Common myeloid progenitor, CD34-positive (primary cell): Measurements from ENCODE around the gene HLA-DQA1.
"Not testable (repeated sequence)": the region's sequence is repeated elsewhere in the genome, so short reads cannot be mapped to it uniquely, and the experiment has no call there.

Experiments
- CTCF ChIA-PET: fragments of 350-600 bp; sonication (Branson Sonifier 250); formaldehyde crosslinking; loops from one replicate; lab custom pipeline; 2021; ENCODE audit warnings: antibody characterized with exemption; lab: Charles Lee
- POLR2A ChIA-PET: fragments of 350-600 bp; sonication (Branson Sonifier 250); formaldehyde crosslinking; loops from one replicate; lab custom pipeline; 2021; ENCODE audit warnings: antibody characterized with exemption; lab: Charles Lee
- DNase-seq, 3 donors: peaks; one replicate each; pipeline versions ENCODE4 v3.0.0 to v3.0.0-alpha.2; 2013
- H3K27ac ChIP-seq, 2 experiments: 1 replicate in 1 of 2; 2 replicates in 1 of 2; pipeline ENCODE4 v1.7.0; 2013; ENCODE audit warnings: inconsistent platforms in 2 of 2, low read length in 2 of 2, mild to moderate bottlenecking in 2 of 2, low read depth in 1 of 2, moderate library complexity in 1 of 2; ENCODE audit not compliant: severe bottlenecking in 2 of 2, insufficient read depth in 1 of 2, poor library complexity in 1 of 2
- H3K27me3 ChIP-seq, 5 experiments: replicated peaks in 2 of 5; 1 replicate in 3 of 5; 2 replicates in 2 of 5; pipeline versions ENCODE4 v1.6.1 to v1.7.0; 2013; ENCODE audit warnings: low read length in 4 of 5, mild to moderate bottlenecking in 2 of 5, moderate library complexity in 2 of 5, inconsistent platforms in 1 of 5; ENCODE audit not compliant: insufficient read depth in 5 of 5, control insufficient read depth in 4 of 5
- H3K36me3 ChIP-seq, 4 experiments: 1 replicate in 2 of 4; 2 replicates in 2 of 4; pipeline versions ENCODE4 v1.6.1 to v1.7.0; 2013; ENCODE audit warnings: low read length in 3 of 4, control low read depth in 1 of 4, mild to moderate bottlenecking in 1 of 4; ENCODE audit not compliant: control insufficient read depth in 4 of 4, insufficient read depth in 4 of 4
- H3K4me1 ChIP-seq, 4 experiments: 1 replicate in 3 of 4; 2 replicates in 1 of 4; pipeline versions ENCODE4 v1.6.1 to v1.7.1; 2013; ENCODE audit warnings: low read length in 3 of 4, mild to moderate bottlenecking in 3 of 4, control low read depth in 1 of 4, inconsistent platforms in 1 of 4, moderate library complexity in 1 of 4; ENCODE audit not compliant: control insufficient read depth in 4 of 4, insufficient read depth in 4 of 4; ENCODE audit errors: control extremely low read depth in 1 of 4
- H3K4me3 ChIP-seq, 7 experiments: 1 replicate in 4 of 7; 2 replicates in 3 of 7; pipeline versions ENCODE4 v1.5.1 to v1.7.0; 2013; ENCODE audit warnings: mild to moderate bottlenecking in 7 of 7, low read length in 6 of 7, moderate library complexity in 6 of 7, inconsistent platforms in 2 of 7, low read depth in 2 of 7, control low read depth in 1 of 7; ENCODE audit not compliant: insufficient read depth in 4 of 7, control insufficient read depth in 1 of 7; ENCODE audit errors: extremely low read depth in 1 of 7
- H3K9me3 ChIP-seq, 5 experiments: 1 replicate in 4 of 5; 2 replicates in 1 of 5; pipeline versions ENCODE4 v1.6.1 to v1.7.1; 2013; ENCODE audit warnings: low read length in 4 of 5, mild to moderate bottlenecking in 2 of 5, inconsistent platforms in 1 of 5, low read depth in 1 of 5, moderate library complexity in 1 of 5; ENCODE audit not compliant: control insufficient read depth in 4 of 5, insufficient read depth in 2 of 5; ENCODE audit errors: control extremely low read depth in 1 of 5
- WGBS: methylation state at CpG from one replicate; pipeline ENCODE4 v1.1.5; 2013; ENCODE audit not compliant: insufficient coverage; 5-methylcytosine and 5-hydroxymethylcytosine counted together

Gene HLA-DQA1

GRCh38 chr6:32665661-32666060 lies 28.5 kb downstream of the HLA-DQA1 start:
- no peak for DNase-seq
- Histone ChIP-seq H3K27ac (no peak overlapping the region), H3K27me3 (no peaks in the 10 kb centered on the region), H3K36me3 (peaks cover 0 to 26% (median 0%) of the 10 kb centered on the region in 4 experiments), H3K9me3 (no peaks in the 10 kb centered on the region), H3K4me3 (peak overlapping the region in 6 of 7 experiments; percentile 37 to 96 (median 66)), H3K4me1 (peaks cover 3 to 60% (median 27%) of the 10 kb centered on the region in 4 experiments)
- 0% methylated on average over 2 of the region's 3 CpGs for WGBS
- POLR2A ChIA-PET = no interaction called here
- CTCF ChIA-PET = interaction anchor here (1.3 kb wide), 1 partner anchor 27 kb away, joined by 3 read pairs; no protein-coding TSS in a partner anchor

- H3K27ac ChIP-seq = no peak within 1 kb of the TSS
- H3K27me3 ChIP-seq = no peaks in the 10 kb centered on the region
- 1% methylated on average over 9 of the region's 16 CpGs for WGBS
- CTCF ChIA-PET = interaction anchor here (1.3 kb wide), 1 partner anchor 28 kb away, joined by 3 read pairs; no protein-coding TSS in a partner anchor
- POLR2A ChIA-PET = no interaction called here
- peaks cover 3 to 65% (median 30%) of the 10 kb centered on the region in 4 experiments for H3K4me1 ChIP-seq
- DNase-seq = peak; percentile 71 to 80 (median 72)
- H3K36me3 ChIP-seq = peaks cover 0 to 16% (median 0%) of the 10 kb centered on the region in 4 experiments
- H3K4me3 ChIP-seq = peak within 1 kb of the TSS; percentile 39 to 96 (median 64)
- H3K9me3 ChIP-seq = peaks cover 0 to 1% (median 0%) of the 10 kb centered on the region in 5 experiments
Measured at GRCh38 chr6:32666420-32667300, 29.5 kb downstream of the HLA-DQA1 start, which contains the start of gene HLA-DQB1. Gene HLA-DQB1, minus strand, starts transcription at chr6:32666657. Its CDS starts 50 bp downstream, at chr6:32666607.

DNA sequence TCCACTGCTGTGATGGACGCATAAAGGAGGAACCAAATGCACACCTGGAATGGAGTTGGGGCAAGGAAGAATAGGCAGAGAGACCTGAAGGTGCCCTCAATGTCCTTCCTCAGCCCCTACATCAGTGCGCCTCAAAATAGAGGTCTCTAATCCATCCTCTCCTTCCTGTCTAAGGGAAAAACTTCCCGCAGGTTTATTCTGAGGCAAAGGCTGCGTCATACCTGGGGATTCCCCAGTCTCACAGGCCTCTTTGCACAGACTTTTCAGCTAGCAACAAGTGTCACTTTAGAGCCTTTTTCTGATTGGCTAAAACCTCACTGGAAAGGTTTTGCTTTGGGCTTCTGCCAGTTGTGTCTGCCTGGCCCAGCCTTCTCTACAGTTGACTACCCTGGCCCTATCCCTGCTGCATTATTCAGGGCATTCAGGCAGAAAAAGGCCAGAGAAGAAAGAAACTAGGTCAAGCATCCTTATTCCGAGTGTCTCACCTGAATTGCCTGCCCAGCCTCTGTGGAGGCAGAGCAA lies 31.1 kb downstream of the HLA-DQA1 start:
- peak overlapping the region in 2 of 7 experiments; percentile 37 to 50 for H3K4me3 ChIP-seq
- POLR2A ChIA-PET = no interaction called here
- DNase-seq = peak; percentile 74 to 81 (median 74)
- peaks cover 0 to 3% (median 0%) of the 10 kb centered on the region in 5 experiments for H3K9me3 ChIP-seq
- peaks cover 3 to 65% (median 30%) of the 10 kb centered on the region in 4 experiments for H3K4me1 ChIP-seq
- H3K27me3 ChIP-seq = no peaks in the 10 kb centered on the region
- 28% methylated on average over 3 of the region's 5 CpGs for WGBS
- CTCF ChIA-PET = interaction anchor here (0.5 kb wide), 1 partner anchor 155 kb away, joined by 3 read pairs; no protein-coding TSS in a partner anchor
- H3K36me3 ChIP-seq = peaks cover 0 to 3% (median 0%) of the 10 kb centered on the region in 4 experiments
- no peak overlapping the region for H3K27ac ChIP-seq

DNA sequence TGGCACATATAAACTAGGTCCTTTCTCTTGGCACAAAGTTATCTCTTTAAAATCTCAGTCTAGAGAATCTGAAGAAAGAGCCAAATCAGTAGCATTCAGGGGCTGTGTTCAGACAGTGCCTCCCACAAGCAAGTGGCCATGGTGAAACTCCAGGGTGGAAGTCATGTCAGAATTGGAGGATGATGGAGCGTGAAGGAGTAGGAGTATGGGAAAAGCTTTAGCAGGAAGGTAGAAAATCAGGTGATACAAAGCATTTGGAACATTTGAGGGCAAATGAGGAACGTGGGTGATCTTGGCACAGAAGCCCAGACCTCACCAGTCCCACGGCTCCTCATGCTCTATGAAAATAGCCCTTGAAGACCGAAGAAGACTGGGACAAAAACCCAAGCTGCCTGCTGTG lies 32.0 kb downstream of the HLA-DQA1 start:
- Histone ChIP-seq H3K27ac (no peak overlapping the region), H3K27me3 (no peaks in the 10 kb centered on the region), H3K4me1 (peaks cover 3 to 56% (median 28%) of the 10 kb centered on the region in 4 experiments), H3K9me3 (peaks cover 0 to 3% (median 0%) of the 10 kb centered on the region in 5 experiments), H3K4me3 (no peak overlapping the region), H3K36me3 (no peaks in the 10 kb centered on the region)
- DNase-seq = no peak
- ChIA-PET CTCF (interaction anchor here (0.5 to 0.8 kb wide), 2 partner anchors 154 to 237 kb away, joined by 3 to 4 read pairs; no protein-coding TSS in a partner anchor), POLR2A (no interaction called here)
- WGBS = 0% methylated on average over 2 of the region's 4 CpGs

- Histone ChIP-seq H3K4me1 (peaks cover 3 to 52% (median 25%) of the 10 kb centered on the region in 4 experiments), H3K27me3 (no peaks in the 10 kb centered on the region), H3K9me3 (peaks cover 0 to 3% (median 0%) of the 10 kb centered on the region in 5 experiments), H3K4me3 (no peak overlapping the region), H3K36me3 (no peaks in the 10 kb centered on the region), H3K27ac (no peak overlapping the region)
- CTCF ChIA-PET = interaction anchor here (0.8 kb wide), 1 partner anchor 238 kb away, joined by 4 read pairs; no protein-coding TSS in a partner anchor
- POLR2A ChIA-PET = no interaction called here
- DNase-seq = no peak
Measured at GRCh38 chr6:32669893-32670292, 32.7 kb downstream of the HLA-DQA1 start.

- H3K27me3 ChIP-seq, H3K4me3 ChIP-seq, H3K9me3 ChIP-seq, CTCF ChIA-PET, DNase-seq, H3K27ac ChIP-seq, H3K36me3 ChIP-seq, POLR2A ChIA-PET: not testable (repeated sequence)
- no CpG with 5 or more reads among the region's 2 CpGs for WGBS
- H3K4me1 ChIP-seq = peaks cover 3 to 41% (median 22%) of the 10 kb centered on the region in 4 experiments
Measured at GRCh38 chr6:32671908-32672307, 34.7 kb downstream of the HLA-DQA1 start.
